Measurements from ENCODE around the gene AXIN2. TPM values are rescaled to one million over a fixed set of nuclear protein-coding genes. Genes with fewer than 3 reads are reported as not detected.

AXIN2 gene
- total RNA-seq, 4 donors from 2014 or later = 3.7 to 6.2 (median 4.6) TPM

- TF ChIP-seq CTCF (IDR thresholded peaks at IDR 0.05; ENCODE audit: low read depth) = no peak
Observed at GRCh38 chr17:65527857-65528591, 33.4 kb downstream of the AXIN2 start.

GRCh38 chr17:65527381-65527780 is 34.1 kb downstream of the AXIN2 start:
- TF ChIP-seq CTCF (IDR thresholded peaks at IDR 0.05; ENCODE audit: low read depth) = no peak

- no peak for TF ChIP-seq CTCF (IDR thresholded peaks at IDR 0.05; ENCODE audit: low read depth)
Observed at GRCh38 chr17:65523853-65524664, 37.4 kb downstream of the AXIN2 start.

GRCh38 chr17:65523411-65523810 is 38.0 kb downstream of the AXIN2 start:
- TF ChIP-seq CTCF (IDR thresholded peaks at IDR 0.05; ENCODE audit: low read depth) = no peak

- TF ChIP-seq CTCF (IDR thresholded peaks at IDR 0.05; ENCODE audit: low read depth) = no peak
Observed at GRCh38 chr17:65522751-65523404, 38.6 kb downstream of the AXIN2 start.

GRCh38 chr17:65519462-65519861 is 42.0 kb downstream of the AXIN2 start:
- TF ChIP-seq CTCF (IDR thresholded peaks at IDR 0.05; ENCODE audit: low read depth) = no peak

- TF ChIP-seq CTCF (IDR thresholded peaks at IDR 0.05; ENCODE audit: low read depth) = no peak
Observed at GRCh38 chr17:65518256-65518655, 43.2 kb downstream of the AXIN2 start.
